ENCODE data around the gene VWA8.

DNA sequence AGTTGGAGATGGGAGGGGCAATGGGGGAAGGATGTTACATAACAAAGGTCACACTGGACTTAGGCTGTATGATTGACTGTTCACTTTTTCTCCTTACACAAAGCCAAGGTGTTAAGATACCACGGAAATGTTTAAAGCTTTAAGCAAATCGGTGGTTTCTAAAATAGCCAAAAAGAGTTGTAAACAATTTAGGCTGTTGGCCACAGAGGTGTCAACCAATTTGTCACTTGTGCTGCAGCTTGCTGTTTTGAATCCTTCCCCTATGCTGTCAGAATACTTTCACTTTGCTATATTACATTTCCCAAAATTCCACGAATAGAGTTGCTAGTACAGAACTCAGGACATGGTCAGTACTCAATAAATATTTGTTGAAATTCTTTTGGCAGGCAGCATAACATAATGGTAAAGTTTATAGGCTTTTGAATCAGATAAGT is 149.3 kb downstream of the VWA8 start:
- TF ChIP-seq TEAD4 (IDR thresholded peaks at IDR 0.05; ENCODE audit: borderline replicate concordance, insufficient read depth) (no peak), EZH2phosphoT487 (IDR thresholded peaks at IDR 0.05; ENCODE audit: borderline replicate concordance, low read depth) (no peak), RAD21 (IDR thresholded peaks at IDR 0.05; ENCODE audit: low read length) (no peak), TAF1 (IDR thresholded peaks at IDR 0.05; ENCODE audit: borderline replicate concordance, low read depth, low read length) (no peak)
- TF ChIP-seq, protein P1, sequence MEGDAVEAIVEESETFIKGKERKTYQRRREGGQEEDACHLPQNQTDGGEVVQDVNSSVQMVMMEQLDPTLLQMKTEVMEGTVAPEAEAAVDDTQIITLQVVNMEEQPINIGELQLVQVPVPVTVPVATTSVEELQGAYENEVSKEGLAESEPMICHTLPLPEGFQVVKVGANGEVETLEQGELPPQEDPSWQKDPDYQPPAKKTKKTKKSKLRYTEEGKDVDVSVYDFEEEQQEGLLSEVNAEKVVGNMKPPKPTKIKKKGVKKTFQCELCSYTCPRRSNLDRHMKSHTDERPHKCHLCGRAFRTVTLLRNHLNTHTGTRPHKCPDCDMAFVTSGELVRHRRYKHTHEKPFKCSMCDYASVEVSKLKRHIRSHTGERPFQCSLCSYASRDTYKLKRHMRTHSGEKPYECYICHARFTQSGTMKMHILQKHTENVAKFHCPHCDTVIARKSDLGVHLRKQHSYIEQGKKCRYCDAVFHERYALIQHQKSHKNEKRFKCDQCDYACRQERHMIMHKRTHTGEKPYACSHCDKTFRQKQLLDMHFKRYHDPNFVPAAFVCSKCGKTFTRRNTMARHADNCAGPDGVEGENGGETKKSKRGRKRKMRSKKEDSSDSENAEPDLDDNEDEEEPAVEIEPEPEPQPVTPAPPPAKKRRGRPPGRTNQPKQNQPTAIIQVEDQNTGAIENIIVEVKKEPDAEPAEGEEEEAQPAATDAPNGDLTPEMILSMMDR (IDR thresholded peaks at IDR 0.05), result no peak
